Measurements from ENCODE around the gene POU2F1.

The POU2F1 gene

GRCh38 chr1:167474191-167474641 lies 253.5 kb downstream of the POU2F1 start:
- DNase-seq, result no peak

DNA sequence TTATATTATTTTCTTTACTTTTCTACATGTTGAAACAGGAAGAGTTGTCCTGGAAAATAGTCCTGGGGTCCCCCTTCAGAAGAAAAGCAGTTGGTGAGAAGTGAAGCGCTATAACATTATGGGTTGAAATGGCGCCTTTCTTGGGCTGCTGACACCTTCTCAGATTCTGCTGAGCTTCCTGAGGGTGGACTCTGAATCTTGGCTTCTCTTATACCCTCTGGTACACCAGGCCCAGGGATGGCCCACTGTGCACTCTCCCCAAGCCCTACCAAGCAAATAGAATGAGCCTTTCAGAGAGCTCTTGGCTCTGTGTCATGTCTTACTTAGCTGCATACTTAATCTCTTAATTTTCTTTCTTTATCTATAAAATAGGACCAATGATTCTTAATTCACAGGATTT lies 255.4 kb downstream of the POU2F1 start:
- no peak for DNase-seq

Measured in eye (tissue), 1 donor.